HL-60 (cell line): Measurements from ENCODE around the gene IRAK2.
A peak's percentile ranks its signal among the peaks of the same experiment; 100 is the strongest.

Source experiments
- DNase-seq, 2 experiments: peaks; one replicate each; pipeline ENCODE4 v3.0.0-alpha.2; 2010 to 2020; ENCODE audit warnings: low read depth in 1 of 2, low spot score in 1 of 2
- H3K27ac ChIP-seq: fragments of 250-450 bp; sonication (Bioruptor Pico); replicated peaks from 2 replicates; pipeline ENCODE4 v1.5.1; 2020; ENCODE audit warnings: mild to moderate bottlenecking, moderate library complexity
- H3K27me3 ChIP-seq: fragments of 250-450 bp; sonication (Bioruptor Pico); 2 replicates; pipeline ENCODE4 v1.5.1; 2021; ENCODE audit warnings: mild to moderate bottlenecking, moderate library complexity; ENCODE audit not compliant: insufficient read depth, poor library complexity, severe bottlenecking
- H3K4me3 ChIP-seq: replicated peaks from 2 replicates; pipeline ENCODE4 v1.5.1; 2011; ENCODE audit warnings: mild to moderate bottlenecking, control low read depth, low read length; ENCODE audit not compliant: insufficient read depth
- GABPA ChIP-seq: IDR thresholded peaks from 2 replicates; pipeline ENCODE4 v1.6.1; 2012; ENCODE audit warnings: low read depth
- POLR2AphosphoS5 ChIP-seq: IDR thresholded peaks from 2 replicates; pipeline ENCODE4 v1.6.1; 2012; ENCODE audit warnings: low read depth
- SPI1 ChIP-seq: IDR thresholded peaks from 2 replicates; pipeline ENCODE4 v1.6.1; 2012; ENCODE audit warnings: low read depth, mild to moderate bottlenecking, borderline replicate concordance
- TF ChIP-seq, protein P1 (sequence below): IDR thresholded peaks from 2 replicates; pipeline ENCODE4 v1.6.1; 2012; ENCODE audit warnings: low read depth; ENCODE audit not compliant: insufficient replicate concordance
- TF ChIP-seq, protein P2 (sequence below): IDR thresholded peaks from one replicate; pipeline ENCODE4 v1.5.1; 2011; ENCODE audit warnings: low read length, control low read depth, inconsistent platforms; ENCODE audit not compliant: insufficient read depth

The IRAK2 gene

DNA sequence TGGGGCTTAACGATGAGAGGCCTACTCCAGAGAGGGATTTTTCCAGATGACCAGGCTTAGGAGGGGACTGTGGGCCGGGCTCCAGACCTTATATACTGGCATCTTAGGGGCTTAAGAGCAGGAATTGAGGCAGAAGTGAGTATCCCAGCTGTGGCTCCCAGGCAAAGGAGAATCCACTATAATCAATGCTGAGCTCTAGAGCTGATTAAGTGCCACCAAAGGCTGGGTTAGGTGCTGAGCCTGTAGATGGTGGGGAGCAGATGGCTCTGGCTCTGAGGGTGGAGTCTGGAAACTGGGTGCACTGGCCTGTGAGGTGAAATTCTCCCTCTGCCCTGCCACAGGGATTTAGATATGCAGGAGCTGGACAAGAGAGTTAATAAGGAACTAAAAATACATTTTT, 23.2 kb downstream of the IRAK2 start:
- Histone ChIP-seq H3K4me3 (no peak overlapping the region), H3K27ac (no peak overlapping the region), H3K27me3 (no peaks in the 10 kb centered on the region)
- TF ChIP-seq, protein P1, sequence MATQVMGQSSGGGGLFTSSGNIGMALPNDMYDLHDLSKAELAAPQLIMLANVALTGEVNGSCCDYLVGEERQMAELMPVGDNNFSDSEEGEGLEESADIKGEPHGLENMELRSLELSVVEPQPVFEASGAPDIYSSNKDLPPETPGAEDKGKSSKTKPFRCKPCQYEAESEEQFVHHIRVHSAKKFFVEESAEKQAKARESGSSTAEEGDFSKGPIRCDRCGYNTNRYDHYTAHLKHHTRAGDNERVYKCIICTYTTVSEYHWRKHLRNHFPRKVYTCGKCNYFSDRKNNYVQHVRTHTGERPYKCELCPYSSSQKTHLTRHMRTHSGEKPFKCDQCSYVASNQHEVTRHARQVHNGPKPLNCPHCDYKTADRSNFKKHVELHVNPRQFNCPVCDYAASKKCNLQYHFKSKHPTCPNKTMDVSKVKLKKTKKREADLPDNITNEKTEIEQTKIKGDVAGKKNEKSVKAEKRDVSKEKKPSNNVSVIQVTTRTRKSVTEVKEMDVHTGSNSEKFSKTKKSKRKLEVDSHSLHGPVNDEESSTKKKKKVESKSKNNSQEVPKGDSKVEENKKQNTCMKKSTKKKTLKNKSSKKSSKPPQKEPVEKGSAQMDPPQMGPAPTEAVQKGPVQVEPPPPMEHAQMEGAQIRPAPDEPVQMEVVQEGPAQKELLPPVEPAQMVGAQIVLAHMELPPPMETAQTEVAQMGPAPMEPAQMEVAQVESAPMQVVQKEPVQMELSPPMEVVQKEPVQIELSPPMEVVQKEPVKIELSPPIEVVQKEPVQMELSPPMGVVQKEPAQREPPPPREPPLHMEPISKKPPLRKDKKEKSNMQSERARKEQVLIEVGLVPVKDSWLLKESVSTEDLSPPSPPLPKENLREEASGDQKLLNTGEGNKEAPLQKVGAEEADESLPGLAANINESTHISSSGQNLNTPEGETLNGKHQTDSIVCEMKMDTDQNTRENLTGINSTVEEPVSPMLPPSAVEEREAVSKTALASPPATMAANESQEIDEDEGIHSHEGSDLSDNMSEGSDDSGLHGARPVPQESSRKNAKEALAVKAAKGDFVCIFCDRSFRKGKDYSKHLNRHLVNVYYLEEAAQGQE, result no peak
- TF ChIP-seq, protein P2, sequence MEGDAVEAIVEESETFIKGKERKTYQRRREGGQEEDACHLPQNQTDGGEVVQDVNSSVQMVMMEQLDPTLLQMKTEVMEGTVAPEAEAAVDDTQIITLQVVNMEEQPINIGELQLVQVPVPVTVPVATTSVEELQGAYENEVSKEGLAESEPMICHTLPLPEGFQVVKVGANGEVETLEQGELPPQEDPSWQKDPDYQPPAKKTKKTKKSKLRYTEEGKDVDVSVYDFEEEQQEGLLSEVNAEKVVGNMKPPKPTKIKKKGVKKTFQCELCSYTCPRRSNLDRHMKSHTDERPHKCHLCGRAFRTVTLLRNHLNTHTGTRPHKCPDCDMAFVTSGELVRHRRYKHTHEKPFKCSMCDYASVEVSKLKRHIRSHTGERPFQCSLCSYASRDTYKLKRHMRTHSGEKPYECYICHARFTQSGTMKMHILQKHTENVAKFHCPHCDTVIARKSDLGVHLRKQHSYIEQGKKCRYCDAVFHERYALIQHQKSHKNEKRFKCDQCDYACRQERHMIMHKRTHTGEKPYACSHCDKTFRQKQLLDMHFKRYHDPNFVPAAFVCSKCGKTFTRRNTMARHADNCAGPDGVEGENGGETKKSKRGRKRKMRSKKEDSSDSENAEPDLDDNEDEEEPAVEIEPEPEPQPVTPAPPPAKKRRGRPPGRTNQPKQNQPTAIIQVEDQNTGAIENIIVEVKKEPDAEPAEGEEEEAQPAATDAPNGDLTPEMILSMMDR, result no peak
- TF ChIP-seq POLR2AphosphoS5 (no peak), SPI1 (no peak), GABPA (no peak)
- no peak for DNase-seq

DNA sequence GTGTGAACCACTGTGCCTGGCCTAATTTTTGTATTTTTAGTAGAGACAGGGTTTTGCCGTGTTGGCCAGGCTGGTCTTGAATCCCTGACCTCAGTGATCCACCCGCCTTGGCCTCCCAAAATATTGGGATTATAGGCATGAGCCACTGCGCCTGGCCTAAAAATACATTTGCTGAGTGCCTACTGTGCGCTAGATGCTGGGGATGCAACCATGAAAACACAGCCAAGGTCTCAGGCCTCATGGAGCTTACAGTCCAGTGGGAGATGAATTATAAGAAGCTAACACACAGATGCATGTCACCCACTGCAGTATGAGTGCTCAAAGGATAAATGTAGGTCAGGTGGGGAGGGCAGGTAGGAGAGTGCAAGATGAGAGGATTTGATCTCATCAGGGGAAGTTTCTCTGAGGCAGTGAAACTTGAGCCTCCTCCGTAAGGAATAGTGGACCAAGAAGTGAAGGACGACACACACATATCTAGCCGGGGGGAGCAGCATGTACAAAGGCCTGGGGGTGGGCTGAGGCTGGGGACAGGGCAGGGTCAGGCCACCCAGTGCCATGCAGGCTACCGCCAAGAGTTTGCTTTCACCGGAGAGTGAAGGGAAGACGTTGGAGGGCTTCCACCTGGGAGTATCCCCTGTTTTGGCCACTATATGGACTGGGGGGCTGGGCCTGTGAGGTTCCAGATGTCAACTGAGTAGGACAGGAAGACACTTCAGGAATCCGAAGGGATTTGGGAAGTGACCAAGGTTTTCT, 24.3 kb downstream of the IRAK2 start:
- H3K27ac ChIP-seq, result peak overlapping the region; percentile 55
- no peak overlapping the region for H3K4me3 ChIP-seq

DNA sequence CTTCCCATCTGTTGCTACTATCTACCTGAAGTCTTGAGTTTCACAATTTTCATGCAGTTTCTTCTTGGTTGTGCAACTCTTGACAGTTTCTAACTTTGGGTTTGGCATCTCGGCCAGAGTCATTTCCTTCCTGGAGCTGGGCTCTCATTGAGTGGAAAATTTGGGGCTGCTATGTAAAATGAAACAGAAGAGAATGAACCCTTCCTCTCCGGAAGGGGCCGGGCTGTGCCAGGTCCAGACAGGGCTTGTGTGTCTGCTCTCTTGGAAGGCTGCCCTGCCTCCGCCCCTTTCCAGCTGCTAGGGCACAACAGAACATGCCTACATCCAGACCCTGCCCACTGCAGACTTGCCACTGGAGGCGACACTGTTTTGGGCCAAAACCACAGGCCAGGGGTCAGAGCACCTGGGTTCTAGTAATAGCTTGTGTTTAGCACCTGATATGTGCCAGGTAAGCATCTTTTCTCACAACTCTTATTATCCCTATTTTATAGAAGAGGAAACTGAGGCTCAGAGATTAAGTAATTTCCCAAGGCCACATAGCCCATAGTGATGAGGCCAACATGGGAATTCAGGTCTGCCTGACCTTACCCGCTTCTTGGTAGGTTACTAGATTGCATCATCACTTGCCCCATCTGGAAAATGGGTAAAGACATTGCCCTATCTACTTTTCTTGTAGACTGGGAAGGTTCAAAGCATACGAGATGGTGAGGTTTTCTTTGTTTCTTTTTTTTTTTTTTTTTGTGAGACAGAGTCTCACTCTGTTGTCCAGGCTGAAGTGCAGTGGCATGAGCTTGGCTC, 25.0 kb downstream of the IRAK2 start:
- Histone ChIP-seq H3K27ac (peak overlapping the region; percentile 55), H3K4me3 (no peak overlapping the region), H3K27me3 (no peaks in the 10 kb centered on the region)
- TF ChIP-seq POLR2AphosphoS5, result peak; percentile 56
- TF ChIP-seq SPI1, result peak; percentile 46; the same call in 1 of the 2 replicates
- no peak; the same call in 1 of the 2 replicates for TF ChIP-seq GABPA
- TF ChIP-seq, protein P1, result no peak
- TF ChIP-seq, protein P2, result no peak
- peak; percentile 78 to 93 for DNase-seq

More for the DNA sequence above, 24.3 kb downstream of the IRAK2 start:
- DNase-seq, result no peak
- no peaks in the 10 kb centered on the region for H3K27me3 ChIP-seq
- TF ChIP-seq SPI1, result no peak
- TF ChIP-seq, protein P1, result no peak
- TF ChIP-seq, protein P2, result no peak
- TF ChIP-seq POLR2AphosphoS5, result no peak
- TF ChIP-seq GABPA, result no peak
